GM12801 (cell line): Measurements from ENCODE around the gene ARHGAP42.

ENCODE experiments used
- CTCF ChIP-seq: IDR thresholded peaks from one replicate; pipeline ENCODE4 v1.5.1; 2011; ENCODE audit warnings: control low read depth; ENCODE audit not compliant: insufficient read length; ENCODE audit errors: extremely low read depth

ARHGAP42 gene

GRCh38 chr11:100673063-100673462, 14.0 kb upstream of the ARHGAP42 start:
- TF ChIP-seq CTCF: no peak

GRCh38 chr11:100674212-100674611, 12.9 kb upstream of the ARHGAP42 start:
- TF ChIP-seq CTCF: no peak

GRCh38 chr11:100675115-100675650, 11.9 kb upstream of the ARHGAP42 start:
- TF ChIP-seq CTCF: no peak

- TF ChIP-seq CTCF: no peak
Measured at GRCh38 chr11:100676901-100677300, 10.2 kb upstream of the ARHGAP42 start.

- TF ChIP-seq CTCF: no peak
Measured at GRCh38 chr11:100677796-100678195, 9.3 kb upstream of the ARHGAP42 start.

- no peak for TF ChIP-seq CTCF
Measured at GRCh38 chr11:100680070-100680469, 7.0 kb upstream of the ARHGAP42 start.

GRCh38 chr11:100681064-100681502, 6.0 kb upstream of the ARHGAP42 start:
- TF ChIP-seq CTCF: no peak
